Measurements from ENCODE around the gene ZBTB24. TPM values are rescaled to one million over a fixed set of nuclear protein-coding genes. Genes with fewer than 3 reads are reported as not detected.
"Not testable (repeated sequence)": the region's sequence is repeated elsewhere in the genome, so short reads cannot be mapped to it uniquely, and the experiment has no call there.

ZBTB24 gene
- total RNA-seq, 6 experiments from 2014 or later: 5.7 to 6.3 (median 6.1) TPM

DNA sequence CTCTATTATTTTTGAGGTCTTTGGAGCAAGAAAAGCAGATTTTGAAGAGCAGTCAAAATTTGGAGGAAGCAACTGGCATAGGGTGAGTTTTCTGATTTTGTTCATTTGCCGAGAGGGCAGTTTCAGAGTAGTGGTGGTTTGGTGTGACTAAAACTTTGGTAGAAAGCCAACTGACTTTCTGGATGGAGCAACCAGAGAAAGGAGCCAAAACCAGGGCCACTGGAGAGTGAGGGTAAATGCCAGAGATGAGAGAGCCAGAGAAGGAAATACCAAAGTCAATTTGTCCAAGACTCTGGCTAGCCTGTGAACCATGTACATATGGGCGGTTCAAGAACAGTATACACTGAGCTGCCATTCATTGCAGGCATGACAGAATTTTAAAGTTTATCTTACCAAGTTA is 40.5 kb upstream of the ZBTB24 start:
- Mint-ChIP-seq H3K27ac (no peak overlapping the region), H3K4me1 (ENCODE audit: low read depth) (peaks cover 7% of the 10 kb centered on the region), H3K27me3 (ENCODE audit: insufficient read depth) (peaks cover 20% of the 10 kb centered on the region), H3K4me3 (no peak overlapping the region), H3K36me3 (ENCODE audit: low read depth) (no peaks in the 10 kb centered on the region), H3K9me3 (no peaks in the 10 kb centered on the region)
- DNase-seq: peak; percentile 36
- TF ChIP-seq, protein P1, sequence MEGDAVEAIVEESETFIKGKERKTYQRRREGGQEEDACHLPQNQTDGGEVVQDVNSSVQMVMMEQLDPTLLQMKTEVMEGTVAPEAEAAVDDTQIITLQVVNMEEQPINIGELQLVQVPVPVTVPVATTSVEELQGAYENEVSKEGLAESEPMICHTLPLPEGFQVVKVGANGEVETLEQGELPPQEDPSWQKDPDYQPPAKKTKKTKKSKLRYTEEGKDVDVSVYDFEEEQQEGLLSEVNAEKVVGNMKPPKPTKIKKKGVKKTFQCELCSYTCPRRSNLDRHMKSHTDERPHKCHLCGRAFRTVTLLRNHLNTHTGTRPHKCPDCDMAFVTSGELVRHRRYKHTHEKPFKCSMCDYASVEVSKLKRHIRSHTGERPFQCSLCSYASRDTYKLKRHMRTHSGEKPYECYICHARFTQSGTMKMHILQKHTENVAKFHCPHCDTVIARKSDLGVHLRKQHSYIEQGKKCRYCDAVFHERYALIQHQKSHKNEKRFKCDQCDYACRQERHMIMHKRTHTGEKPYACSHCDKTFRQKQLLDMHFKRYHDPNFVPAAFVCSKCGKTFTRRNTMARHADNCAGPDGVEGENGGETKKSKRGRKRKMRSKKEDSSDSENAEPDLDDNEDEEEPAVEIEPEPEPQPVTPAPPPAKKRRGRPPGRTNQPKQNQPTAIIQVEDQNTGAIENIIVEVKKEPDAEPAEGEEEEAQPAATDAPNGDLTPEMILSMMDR (IDR thresholded peaks at IDR 0.05): no peak

DNA sequence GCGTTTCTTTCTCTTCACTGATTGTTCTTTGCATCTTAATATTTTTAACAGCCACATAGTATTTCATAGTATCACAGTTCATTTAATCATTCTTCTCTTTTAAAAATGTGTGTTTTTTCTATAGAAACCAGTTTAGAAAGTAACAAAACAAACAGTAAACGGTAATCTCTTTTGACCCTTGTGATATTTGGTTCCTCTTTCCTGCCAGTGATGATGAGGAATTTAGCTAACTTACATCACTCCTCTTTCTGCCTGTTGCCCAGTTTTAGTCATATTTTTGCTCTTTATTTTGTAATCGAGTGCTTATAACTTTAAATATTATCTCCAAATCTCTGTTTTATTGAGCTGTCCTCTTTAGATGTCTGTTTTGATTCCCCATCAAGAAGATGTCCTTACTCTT is 38.1 kb upstream of the ZBTB24 start:
- DNase-seq: no peak
- Mint-ChIP-seq H3K4me1 (ENCODE audit: low read depth) (peaks cover 13% of the 10 kb centered on the region), H3K27me3 (ENCODE audit: insufficient read depth) (peaks cover 19% of the 10 kb centered on the region), H3K4me3 (no peak overlapping the region), H3K9me3 (no peaks in the 10 kb centered on the region), H3K36me3 (ENCODE audit: low read depth) (no peaks in the 10 kb centered on the region), H3K27ac (no peak overlapping the region)
- TF ChIP-seq, protein P1 (IDR thresholded peaks at IDR 0.05): no peak

DNA sequence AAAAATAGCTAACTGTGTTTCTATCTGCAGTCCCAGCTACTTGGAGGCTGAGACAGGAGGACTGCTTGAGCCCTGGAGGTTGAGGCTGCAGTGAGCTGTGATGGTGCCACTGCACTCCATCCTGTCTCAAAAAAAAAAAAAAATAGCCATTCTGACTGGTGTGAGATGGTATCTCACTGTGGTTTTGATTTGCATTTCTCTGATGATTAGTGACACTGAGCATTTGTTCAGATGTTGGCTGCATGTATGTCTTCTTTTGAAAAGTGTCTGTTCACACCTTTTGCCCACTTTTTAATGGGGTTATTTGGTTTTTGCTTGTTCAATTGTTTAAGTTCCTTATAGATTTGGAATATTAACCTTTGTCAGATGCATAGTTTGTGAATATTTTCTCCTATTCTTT is 36.6 kb upstream of the ZBTB24 start:
- peaks cover 19% of the 10 kb centered on the region for H3K27me3 Mint-ChIP-seq (ENCODE audit: insufficient read depth)

DNA sequence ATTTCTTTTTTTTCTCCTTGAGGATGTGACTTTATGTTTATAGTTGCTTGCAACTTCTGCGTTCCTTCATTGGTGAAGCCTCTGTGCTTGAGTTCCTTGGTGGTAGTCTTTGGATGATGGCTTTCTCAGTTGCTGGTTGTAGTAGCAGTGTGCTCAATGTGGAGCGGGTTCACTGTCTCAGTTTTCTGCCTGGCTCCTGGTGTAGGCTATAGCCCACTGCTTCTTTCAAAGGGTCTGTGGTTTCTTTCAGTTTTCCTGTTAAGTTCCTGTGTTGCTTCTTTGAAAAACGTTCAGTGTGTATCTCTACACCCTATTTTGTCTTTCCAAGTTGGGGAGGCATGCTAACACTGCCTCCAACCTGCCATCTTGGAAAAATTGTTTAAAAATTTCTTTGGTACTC is 33.9 kb upstream of the ZBTB24 start:
- TF ChIP-seq, protein P1 (IDR thresholded peaks at IDR 0.05): no peak
- no peak for DNase-seq
- H3K27ac Mint-ChIP-seq: no peak overlapping the region
- H3K9me3 Mint-ChIP-seq: no peaks in the 10 kb centered on the region
- peaks cover 42% of the 10 kb centered on the region for H3K4me1 Mint-ChIP-seq (ENCODE audit: low read depth)
- no peak overlapping the region for H3K4me3 Mint-ChIP-seq
- H3K27me3 Mint-ChIP-seq (ENCODE audit: insufficient read depth): peaks cover 10% of the 10 kb centered on the region
- H3K36me3 Mint-ChIP-seq (ENCODE audit: low read depth): no peaks in the 10 kb centered on the region

More for the DNA sequence above, 36.6 kb upstream of the ZBTB24 start:
- not testable (repeated sequence) for H3K36me3 Mint-ChIP-seq (ENCODE audit: low read depth); DNase-seq; H3K4me3 Mint-ChIP-seq; H3K9me3 Mint-ChIP-seq; H3K27ac Mint-ChIP-seq
- peaks cover 28% of the 10 kb centered on the region for H3K4me1 Mint-ChIP-seq (ENCODE audit: low read depth)

DNA sequence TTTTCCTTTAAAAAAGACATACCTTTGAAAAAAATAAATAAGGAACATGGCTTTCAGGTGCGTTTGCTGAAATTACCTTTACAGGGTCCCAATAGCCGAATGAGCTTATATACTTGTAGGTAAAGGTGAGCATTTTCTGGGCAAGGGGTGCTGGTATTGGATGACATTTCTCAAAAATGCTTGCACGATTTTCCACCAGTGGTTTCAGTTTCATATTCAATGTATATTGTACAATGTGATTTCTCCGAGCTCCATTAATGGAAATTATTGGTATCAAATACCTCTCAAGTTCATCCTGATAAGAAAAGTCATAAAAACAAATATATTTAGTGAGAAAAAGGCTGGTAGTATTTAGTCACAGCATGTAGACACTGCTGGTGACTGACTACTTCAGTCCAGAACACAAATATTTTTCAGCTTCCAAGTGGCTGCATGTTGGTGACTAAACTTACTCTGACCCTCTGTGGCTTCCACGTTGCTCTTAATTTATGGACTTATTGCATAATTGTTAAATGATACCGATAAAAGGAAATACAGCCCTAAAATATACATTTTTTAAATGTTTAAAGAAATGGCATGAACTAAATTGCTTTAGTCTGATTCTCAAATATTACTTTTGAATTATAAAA is 32.9 kb upstream of the ZBTB24 start:
- TF ChIP-seq, protein P1 (IDR thresholded peaks at IDR 0.05): no peak
- H3K27me3 Mint-ChIP-seq (ENCODE audit: insufficient read depth): peaks cover 10% of the 10 kb centered on the region

DNA sequence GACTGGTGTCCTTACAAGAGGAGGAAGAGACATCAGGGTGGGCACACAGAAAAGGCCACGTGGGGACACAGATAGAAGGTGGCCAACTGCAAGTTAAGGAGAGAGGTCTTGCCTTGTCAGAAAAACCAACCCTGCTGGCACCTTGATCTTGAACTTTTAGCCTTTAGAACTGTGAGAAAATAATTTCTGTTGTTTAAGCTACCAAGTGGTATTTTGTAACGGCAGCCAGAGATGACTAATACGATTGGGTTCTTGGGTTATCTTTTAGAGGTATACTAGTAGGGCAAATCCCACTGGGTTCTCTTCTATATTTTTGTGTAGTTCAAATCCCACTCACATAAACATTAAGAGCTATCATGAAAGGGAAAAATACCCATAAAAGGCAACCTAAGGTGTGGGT is 31.9 kb upstream of the ZBTB24 start:
- H3K4me1 Mint-ChIP-seq (ENCODE audit: low read depth): peaks cover 46% of the 10 kb centered on the region

More for the DNA sequence above, 32.9 kb upstream of the ZBTB24 start:
- no peaks in the 10 kb centered on the region for H3K9me3 Mint-ChIP-seq
- H3K4me1 Mint-ChIP-seq (ENCODE audit: low read depth): peaks cover 46% of the 10 kb centered on the region
- H3K36me3 Mint-ChIP-seq (ENCODE audit: low read depth): no peaks in the 10 kb centered on the region
- no peak for DNase-seq
- no peak overlapping the region for H3K27ac Mint-ChIP-seq
- peak overlapping the region; percentile 80 for H3K4me3 Mint-ChIP-seq

More for the DNA sequence above, 31.9 kb upstream of the ZBTB24 start:
- no peak overlapping the region for H3K4me3 Mint-ChIP-seq
- no peaks in the 10 kb centered on the region for H3K9me3 Mint-ChIP-seq
- H3K36me3 Mint-ChIP-seq (ENCODE audit: low read depth): no peaks in the 10 kb centered on the region
- no peak for DNase-seq
- peaks cover 11% of the 10 kb centered on the region for H3K27me3 Mint-ChIP-seq (ENCODE audit: insufficient read depth)
- H3K27ac Mint-ChIP-seq: no peak overlapping the region
- TF ChIP-seq, protein P1 (IDR thresholded peaks at IDR 0.05): no peak
